IMR-90 (cell line): ENCODE data around the gene GPR27. TPM values are rescaled to one million over a fixed set of nuclear protein-coding genes. Genes with fewer than 3 reads are reported as not detected.

Source experiments
- ATAC-seq: fragments of 200-7000 bp; cut with Tn5 transposase; 2 replicates; pipeline ENCODE4 v1.9.1; 2020; ENCODE audit warnings: low read depth, mild to moderate bottlenecking, moderate library complexity
- BruUV-seq: library from RNA; stranded (reverse); fragments of 400-500 nt; replicated peaks from 2 replicates; lab custom pipeline; 2021; lab: Mats Ljungman, UMichigan
- CTCF ChIA-PET: fragments of 300-600 bp; formaldehyde crosslinking; extraction: SDS; loops from one replicate; lab custom pipeline; 2021; ENCODE audit warnings: antibody characterized with exemption; lab: Yijun Ruan, JAX
- POLR2A ChIA-PET: fragments of 300-600 bp; sonication (Branson Sonifier 250); formaldehyde crosslinking; loops from one replicate; lab custom pipeline; 2022; ENCODE audit warnings: antibody characterized with exemption; ENCODE audit not compliant: unreplicated experiment; lab: Charles Lee
- DNase-seq: peaks from one replicate; pipeline ENCODE4 v3.0.0; 2013
- H2AFZ ChIP-seq: replicated peaks from 2 replicates; pipeline ENCODE3; 2013; ENCODE audit warnings: low read length, mild to moderate bottlenecking; ENCODE audit not compliant: poor library complexity
- H2AK5ac ChIP-seq: 2 replicates; pipeline ENCODE4 v1.6.1; 2013; ENCODE audit warnings: low read depth, low read length, inconsistent platforms
- H2AK9ac ChIP-seq: replicated peaks from 2 replicates; pipeline ENCODE3; 2013; ENCODE audit warnings: mild to moderate bottlenecking, low read depth, low read length, moderate library complexity; ENCODE audit not compliant: poor library complexity
- H2BK120ac ChIP-seq: 2 replicates; pipeline ENCODE4 v1.6.1; 2013; ENCODE audit warnings: low read depth, low read length, inconsistent platforms
- H2BK15ac ChIP-seq: 3 replicates; pipeline ENCODE4 v1.6.1; 2013; ENCODE audit warnings: low read depth, low read length, inconsistent platforms
- H2BK20ac ChIP-seq: 2 replicates; pipeline ENCODE4 v1.6.1; 2013; ENCODE audit warnings: low read depth, mild to moderate bottlenecking, inconsistent platforms, low read length, moderate library complexity
- H2BK5ac ChIP-seq: 2 replicates; pipeline ENCODE4 v1.6.1; 2013; ENCODE audit warnings: mild to moderate bottlenecking, low read depth, low read length, inconsistent platforms; ENCODE audit not compliant: poor library complexity, severe bottlenecking
- H3K14ac ChIP-seq: replicated peaks from 2 replicates; pipeline ENCODE4 v1.6.1; 2013; ENCODE audit warnings: low read depth, low read length, inconsistent platforms
- H3K18ac ChIP-seq: 2 replicates; pipeline ENCODE4 v1.6.1; 2013; ENCODE audit warnings: low read depth, low read length, control low read depth
- H3K23ac ChIP-seq: 2 replicates; pipeline ENCODE4 v1.6.1; 2013; ENCODE audit warnings: low read depth, low read length, inconsistent platforms
- H3K27ac ChIP-seq: 2 replicates; pipeline ENCODE4 v1.5.1; 2013; ENCODE audit warnings: mild to moderate bottlenecking, control low read depth, low read length; ENCODE audit not compliant: insufficient read depth
- H3K27me3 ChIP-seq: 2 replicates; pipeline ENCODE4 v1.6.1; 2013; ENCODE audit warnings: low read length; ENCODE audit not compliant: control insufficient read depth, insufficient read depth
- H3K36me3 ChIP-seq: 2 replicates; pipeline ENCODE4 v1.6.1; 2013; ENCODE audit warnings: low read length, mixed read lengths; ENCODE audit not compliant: control insufficient read depth, insufficient read depth
- H3K4ac ChIP-seq: 2 replicates; pipeline ENCODE4 v1.6.1; 2013; ENCODE audit warnings: low read depth, low read length, inconsistent platforms
- H3K4me1 ChIP-seq: 2 replicates; pipeline ENCODE4 v1.6.1; 2013; ENCODE audit warnings: low read length, mixed read lengths; ENCODE audit not compliant: control insufficient read depth, insufficient read depth
- H3K4me2 ChIP-seq: 2 replicates; pipeline ENCODE4 v1.6.1; 2013; ENCODE audit warnings: low read depth, mild to moderate bottlenecking, control low read depth, low read length, moderate library complexity
- H3K4me3 ChIP-seq: 2 replicates; pipeline ENCODE4 v1.5.1; 2013; ENCODE audit warnings: low read depth, mild to moderate bottlenecking, control low read depth, low read length, moderate library complexity; ENCODE audit not compliant: insufficient read depth
- H3K56ac ChIP-seq: 2 replicates; pipeline ENCODE4 v1.6.1; 2013; ENCODE audit warnings: low read length, inconsistent platforms; ENCODE audit not compliant: insufficient read depth; ENCODE audit errors: extremely low read depth
- H3K79me1 ChIP-seq, 2 experiments: 2 replicates each; pipeline ENCODE4 v1.6.1; 2013; ENCODE audit warnings: low read length in 2 of 2, inconsistent platforms in 1 of 2, low read depth in 1 of 2
- H3K9ac ChIP-seq: 2 replicates; pipeline ENCODE4 v1.6.1; 2013; ENCODE audit warnings: low read depth, low read length, control low read depth
- H3K9me1 ChIP-seq: 2 replicates; pipeline ENCODE4 v1.6.1; 2013; ENCODE audit warnings: low read length, inconsistent platforms; ENCODE audit not compliant: insufficient read depth
- H3K9me3 ChIP-seq: 2 replicates; pipeline ENCODE4 v1.6.1; 2013; ENCODE audit warnings: low read length; ENCODE audit not compliant: control insufficient read depth, insufficient read depth
- H4K20me1 ChIP-seq: 2 replicates; pipeline ENCODE4 v1.6.1; 2013; ENCODE audit warnings: low read length, inconsistent platforms; ENCODE audit not compliant: insufficient read depth
- H4K5ac ChIP-seq: 2 replicates; pipeline ENCODE4 v1.6.1; 2013; ENCODE audit warnings: mild to moderate bottlenecking, low read depth, low read length, control low read depth
- H4K8ac ChIP-seq, 2 experiments: 2 replicates each; pipeline ENCODE4 v1.6.1; 2013; ENCODE audit warnings: low read depth in 2 of 2, low read length in 2 of 2, control low read depth in 1 of 2, inconsistent platforms in 1 of 2
- H4K91ac ChIP-seq: 2 replicates; pipeline ENCODE4 v1.6.1; 2013; ENCODE audit warnings: low read depth, low read length, inconsistent platforms; ENCODE audit not compliant: insufficient read depth
- CEBPB ChIP-seq: IDR thresholded peaks from 2 replicates; pipeline ENCODE4 v1.6.1; 2012; ENCODE audit warnings: low read depth, low read length, improper control_type of control experiment
- MAFK ChIP-seq: IDR thresholded peaks from 2 replicates; pipeline ENCODE4 v1.6.1; 2012; ENCODE audit warnings: low read depth, low read length, improper control_type of control experiment
- NFE2L2 ChIP-seq: fragments of 150-350 bp; IDR thresholded peaks from 2 replicates; pipeline ENCODE4 v1.6.1; 2016; ENCODE audit warnings: low read depth, mild to moderate bottlenecking, low read length
- POLR2A ChIP-seq: IDR thresholded peaks from 2 replicates; pipeline ENCODE4 v1.6.1; 2012; ENCODE audit warnings: mild to moderate bottlenecking, low read depth, low read length
- RAD21 ChIP-seq: IDR thresholded peaks from 2 replicates; pipeline ENCODE4 v1.6.1; 2012; ENCODE audit warnings: low read length, improper control_type of control experiment
- RCOR1 ChIP-seq: IDR thresholded peaks from 2 replicates; pipeline ENCODE4 v1.6.1; 2012; ENCODE audit warnings: mild to moderate bottlenecking, low read length, improper control_type of control experiment; ENCODE audit not compliant: insufficient replicate concordance
- USF2 ChIP-seq: fragments of 150-350 bp; IDR thresholded peaks from 2 replicates; pipeline ENCODE4 v1.6.1; 2017; ENCODE audit warnings: mild to moderate bottlenecking, antibody characterized with exemption, low read length, low read depth
- WGBS, 2 experiments: methylation state at CpG; one replicate each; pipeline versions ENCODE4 v1.1.5 to v1.1.7; 2013; ENCODE audit warnings: missing lambda C conversion rate in 2 of 2; ENCODE audit not compliant: insufficient read length in 1 of 2; ENCODE audit errors: extremely low coverage in 2 of 2; 5-methylcytosine and 5-hydroxymethylcytosine counted together
- dilution Hi-C: fragments of 300-500 bp; cut with HindIII; formaldehyde crosslinking; loops from one replicate; pipeline ENCODE4 v1.14.3; 2018; ENCODE audit warnings: low sequenced_read_pairs; ENCODE audit not compliant: unreplicated experiment
- in situ Hi-C: fragments of 300-500 bp; cut with MboI; formaldehyde crosslinking; loops from 3 replicates; pipeline ENCODE4 v1.14.3; 2019; ENCODE audit warnings: low sequenced_read_pairs, inconsistent platforms, mixed read lengths
- intact Hi-C: fragments of 100-400 bp; cut with micrococcal nuclease; formaldehyde crosslinking; loops from 2 replicates; pipeline ENCODE4 v1.10.0; 2022
- polyA plus RNA-seq, 3 experiments: library from polyadenylated mRNA; depleted of rRNA; stranded (reverse); fragments of >200 nt; gene quantifications; 2 replicates each; pipeline ENCODE4 v1.2.3, GENCODE V29; 2012; ENCODE audit warnings: low replicate concordance in 1 of 3
- total RNA-seq: library from RNA; depleted of rRNA; stranded (reverse); fragments of >200 nt; gene quantifications from 2 replicates; pipeline ENCODE4 v1.2.3, GENCODE V29; 2012

The GPR27 gene
- total and polyA plus RNA-seq, 2 of the 4 experiments (the other 2 are of a cell fraction) = not detected

GRCh38 chr3:71758091-71758490 is 4.4 kb downstream of the GPR27 start:
- no peaks in the 10 kb centered on the region for H3K9me1 ChIP-seq
- H3K79me1 ChIP-seq = no peaks in the 10 kb centered on the region
- no peak overlapping the region for H3K4ac ChIP-seq
- no peak overlapping the region for H2AK5ac ChIP-seq
- CTCF ChIA-PET = interaction anchor here (0.6 kb wide), 1 partner anchor 205 kb away, joined by 3 read pairs; no protein-coding TSS in a partner anchor
- dilution Hi-C loops (no loop called here), in situ Hi-C loops (no loop called here), intact Hi-C loops (no loop called here)
- H2BK120ac ChIP-seq = no peak overlapping the region
- H3K27me3 ChIP-seq = peaks cover 40% of the 10 kb centered on the region
- no peaks in the 10 kb centered on the region for H4K20me1 ChIP-seq
- no TSS peak for BruUV-seq
- POLR2A ChIA-PET = no interaction called here
- H3K4me2 ChIP-seq = no peak overlapping the region
- no peak overlapping the region for H4K8ac ChIP-seq
- H3K27ac ChIP-seq = no peak overlapping the region
- no peak overlapping the region for H3K23ac ChIP-seq
- H3K18ac ChIP-seq = no peak overlapping the region
- no peak overlapping the region for H3K4me3 ChIP-seq
- no peak overlapping the region for H4K5ac ChIP-seq
- no peaks in the 10 kb centered on the region for H3K4me1 ChIP-seq
- no peak for ATAC-seq
- H3K56ac ChIP-seq = no peak overlapping the region
- H2BK5ac ChIP-seq = no peak overlapping the region
- WGBS, 2 experiments = no CpG with 5 or more reads among the region's 2 CpGs
- H2AK9ac ChIP-seq = no peak overlapping the region
- no peak overlapping the region for H3K9ac ChIP-seq
- no peak overlapping the region for H3K14ac ChIP-seq
- no peak overlapping the region for H2BK20ac ChIP-seq
- no peak overlapping the region for H4K91ac ChIP-seq
- no peaks in the 10 kb centered on the region for H3K36me3 ChIP-seq
- DNase-seq = no peak
- TF ChIP-seq POLR2A = no peak
- TF ChIP-seq RAD21 = no peak
- no peak for TF ChIP-seq CEBPB
- no peak for TF ChIP-seq NFE2L2
- TF ChIP-seq RCOR1 = no peak
- no peak for TF ChIP-seq USF2
- TF ChIP-seq MAFK = no peak
- no peak overlapping the region for H2BK15ac ChIP-seq
- H3K9me3 ChIP-seq = no peaks in the 10 kb centered on the region
- no peak overlapping the region for H2AFZ ChIP-seq
